ENCODE results near the gene PARVB.
"Not testable (repeated sequence)": the region's sequence is repeated elsewhere in the genome, so short reads cannot be mapped to it uniquely, and the experiment has no call there.

PARVB gene

DNA sequence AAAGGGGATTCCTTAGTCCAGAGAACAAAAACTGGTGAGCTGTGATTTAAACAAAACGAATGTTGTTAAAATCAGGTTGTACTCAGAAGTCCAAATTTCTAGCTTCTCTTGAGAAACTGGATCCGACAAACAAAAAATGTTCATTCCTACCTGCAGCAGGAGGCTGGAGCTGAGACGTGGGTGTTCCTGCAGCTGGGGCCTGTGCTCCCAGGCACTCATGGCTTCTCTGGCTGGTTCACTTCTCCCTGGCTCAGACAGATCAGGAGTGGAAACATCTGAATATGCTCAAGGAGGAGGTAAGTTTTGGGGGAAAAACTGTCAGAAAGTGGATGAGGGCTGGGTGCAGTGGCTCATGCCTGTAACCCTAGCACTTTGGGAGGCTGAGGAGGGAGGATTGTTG lies 24.7 kb upstream of the PARVB start:
- DNase-seq = no peak

DNA sequence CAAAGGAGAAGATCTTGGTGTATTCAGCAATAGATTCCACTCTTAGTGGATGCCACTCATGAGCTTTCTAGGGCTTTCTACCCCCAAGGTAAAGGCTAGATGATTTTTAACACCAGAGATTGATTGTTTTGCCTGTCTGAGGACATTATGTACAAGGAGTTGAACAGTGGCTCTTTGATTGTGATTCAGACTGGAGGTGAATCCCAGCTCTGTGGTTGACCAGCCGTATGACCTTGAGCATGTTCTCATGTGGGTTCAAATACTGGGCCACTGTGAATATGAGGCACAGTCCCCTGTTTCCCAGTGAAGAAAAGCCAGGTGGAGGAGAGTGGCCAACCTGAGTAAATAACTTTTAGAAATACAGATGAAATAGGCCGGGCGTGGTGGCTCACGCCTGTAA lies 24.0 kb upstream of the PARVB start:
- no peak for DNase-seq

DNA sequence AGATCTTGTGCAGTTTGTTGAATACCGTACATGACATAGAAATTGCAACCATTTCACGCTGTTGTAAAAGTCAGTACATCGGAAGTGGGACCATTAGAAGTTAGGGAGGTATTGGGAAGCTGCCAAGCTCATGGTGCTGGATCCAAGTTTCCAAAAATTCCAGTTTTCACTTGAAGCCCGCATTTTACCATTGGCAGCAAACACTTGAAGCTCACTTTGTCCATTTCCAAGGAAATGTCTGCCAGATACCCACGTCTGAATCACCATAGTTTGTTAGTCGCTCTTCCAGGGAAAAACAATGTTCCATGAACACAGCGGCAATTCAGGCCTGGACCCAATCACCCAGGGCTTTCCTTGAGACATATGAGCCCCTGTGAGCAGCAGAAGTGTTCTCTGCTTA lies 22.6 kb upstream of the PARVB start:
- no peak for DNase-seq

DNA sequence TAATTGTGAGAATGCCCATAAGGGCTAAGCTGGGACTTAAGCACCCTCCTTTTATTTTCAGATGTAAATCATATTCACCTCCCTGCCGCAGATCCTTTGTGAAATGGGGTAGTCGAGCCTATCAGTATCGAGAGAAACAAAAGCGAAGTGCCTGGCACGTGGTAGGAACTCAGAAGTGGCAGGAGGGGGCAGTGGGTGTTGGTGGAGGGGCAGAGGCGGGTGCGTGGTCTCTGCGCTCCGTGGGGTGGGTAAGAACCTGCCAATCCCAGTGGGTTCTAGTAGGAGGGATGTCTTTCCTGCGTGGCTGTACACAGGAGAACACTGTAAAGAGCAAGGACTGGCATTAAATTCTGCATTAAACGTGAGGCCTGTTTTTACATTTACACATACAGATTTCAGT lies 21.8 kb upstream of the PARVB start:
- no peak for DNase-seq

DNA sequence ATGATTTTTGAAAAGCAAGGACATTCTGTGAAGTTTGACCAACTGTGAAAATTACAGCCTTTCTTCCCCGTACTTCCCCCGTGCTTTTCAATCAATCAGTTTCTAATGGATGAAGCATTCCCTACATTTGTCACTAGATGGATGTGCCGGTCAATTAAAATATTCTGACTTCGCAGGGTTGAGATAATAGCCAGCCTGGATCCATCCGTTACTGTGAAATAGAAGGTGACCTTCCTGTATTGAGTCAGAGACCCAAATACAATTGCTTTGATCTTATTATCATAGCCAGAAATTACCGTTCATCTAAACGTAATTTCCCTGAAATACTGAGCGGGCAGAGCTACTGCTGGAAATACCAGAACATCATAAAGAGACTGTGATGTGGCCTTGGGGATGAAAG lies 21.1 kb upstream of the PARVB start:
- no peak for DNase-seq

DNA sequence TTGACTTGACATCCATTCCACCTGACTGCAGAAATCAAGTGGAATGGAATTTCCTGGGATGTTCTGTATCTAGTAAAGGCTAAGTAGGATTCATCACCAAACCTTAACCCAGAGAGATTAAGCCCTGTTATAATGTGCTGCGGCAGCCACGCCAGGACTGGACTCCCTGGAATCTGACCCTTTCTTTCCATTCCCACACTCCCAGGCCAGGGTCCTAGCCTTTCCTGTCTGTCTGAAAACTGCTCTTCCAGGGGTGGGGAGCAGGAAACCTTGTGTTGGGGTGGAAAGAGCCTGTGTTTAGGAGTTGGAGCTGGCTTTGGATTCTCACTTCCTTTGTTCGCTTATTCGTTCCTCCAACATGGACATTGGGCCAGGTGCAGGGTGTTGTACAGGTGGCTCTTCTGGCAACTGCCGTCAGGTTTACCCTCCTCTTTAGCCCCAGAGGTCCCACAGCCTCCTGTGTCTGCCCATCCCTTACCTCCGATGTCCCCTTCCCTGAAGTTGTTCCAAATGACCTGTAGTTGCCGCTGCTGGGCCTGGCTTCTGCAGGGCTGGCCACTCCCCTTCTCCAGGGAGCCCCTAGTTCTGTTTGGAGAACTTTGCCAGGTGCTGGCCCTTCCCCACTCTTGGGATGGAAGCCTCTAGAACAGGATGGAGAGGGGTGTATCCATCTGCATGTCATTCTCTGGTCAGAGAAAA lies 20.5 kb upstream of the PARVB start:
- no peak for DNase-seq

DNA sequence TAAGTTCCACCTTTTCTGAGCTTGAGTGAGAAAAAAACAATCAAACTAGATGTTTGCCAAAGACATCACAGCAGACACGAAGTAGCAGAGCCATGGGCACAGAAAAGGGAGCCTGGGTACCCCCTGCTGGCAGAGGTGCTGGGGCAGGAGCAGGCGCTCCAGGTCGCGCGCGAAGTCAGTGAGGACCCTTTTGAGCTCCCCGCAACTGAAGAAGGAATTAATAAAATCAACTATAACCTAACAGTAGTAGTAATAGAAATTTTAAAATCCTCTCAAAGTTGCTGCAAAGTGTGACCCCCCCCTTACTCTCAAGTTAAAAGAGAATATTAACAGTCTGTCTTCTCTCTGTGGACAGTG lies 20.0 kb upstream of the PARVB start:
- no peak for DNase-seq

DNA sequence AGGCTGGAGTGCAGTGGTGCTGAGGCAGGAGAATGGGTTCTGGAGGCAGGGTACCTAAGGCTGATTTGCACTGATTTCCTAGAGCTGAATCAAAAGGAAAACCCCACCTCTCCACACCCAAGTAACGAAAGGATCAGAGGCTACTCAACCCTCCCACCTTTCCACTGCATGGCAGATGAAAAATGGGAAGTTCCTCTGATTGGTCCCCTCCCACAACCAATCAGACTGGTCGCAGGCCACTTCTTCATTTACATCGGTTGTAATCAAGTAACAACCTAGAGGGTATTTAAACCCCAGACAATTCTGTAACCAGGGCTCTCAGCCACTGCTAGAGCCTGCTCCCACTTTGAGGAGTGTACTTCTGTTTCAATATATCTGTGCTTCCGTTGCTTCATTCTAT lies 18.6 kb upstream of the PARVB start:
- DNase-seq = no peak

DNA sequence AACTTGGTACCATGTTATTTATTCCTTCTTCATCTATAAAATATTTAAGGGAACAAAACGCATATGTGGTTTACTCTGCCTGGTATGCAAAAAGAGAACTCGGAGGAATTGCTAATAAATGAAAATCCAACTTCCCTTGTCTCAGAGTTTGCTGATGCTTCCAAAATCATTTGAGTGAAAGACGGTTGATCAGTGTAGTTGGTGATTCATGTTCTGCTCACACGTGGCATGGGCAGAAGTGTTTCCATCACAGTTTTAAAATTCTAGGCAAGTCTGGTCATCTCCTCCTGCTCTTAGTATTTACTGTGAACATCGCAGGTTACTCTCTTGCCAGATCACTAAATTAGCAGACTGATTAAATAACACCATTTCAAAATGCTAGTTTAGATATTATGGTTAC lies 11.9 kb upstream of the PARVB start:
- DNase-seq = no peak

DNA sequence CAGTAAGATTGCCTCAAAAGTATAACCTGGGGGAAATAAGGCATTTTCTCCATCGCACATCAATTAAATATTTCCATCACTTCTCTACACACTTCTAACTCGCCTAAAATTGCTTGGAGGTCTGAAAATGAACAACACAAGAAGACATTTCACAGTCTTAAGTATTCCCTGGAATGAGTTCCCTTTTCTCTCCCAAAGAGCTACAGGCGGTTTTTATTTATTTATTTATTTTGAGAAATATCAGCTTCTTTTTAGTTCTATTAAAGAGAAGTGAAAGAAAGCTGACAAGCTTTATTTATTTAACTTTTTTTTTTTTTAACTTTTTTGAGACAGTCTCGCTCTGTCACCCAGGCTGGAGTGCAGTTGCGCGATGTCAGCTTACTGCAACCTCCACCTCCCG lies 11.5 kb upstream of the PARVB start:
- no peak for DNase-seq

DNA sequence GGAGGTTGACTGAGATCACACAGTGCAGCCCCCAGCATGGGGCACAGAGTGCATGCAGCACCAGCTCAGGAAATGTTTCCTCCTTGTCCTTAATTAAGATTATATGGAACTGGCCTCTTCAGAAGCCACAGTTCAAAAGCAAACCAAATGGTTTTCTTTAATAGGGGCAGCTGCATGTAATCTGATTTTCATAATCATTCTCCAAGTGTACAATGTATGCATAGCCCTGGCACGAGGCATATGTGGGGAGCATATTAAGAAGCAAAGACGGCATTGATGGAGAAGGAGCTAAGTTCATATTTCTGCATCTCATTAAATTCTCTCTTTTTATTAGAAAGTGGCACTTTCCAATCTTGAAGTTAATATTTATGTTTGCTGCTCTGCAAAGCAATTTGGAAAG lies 9.9 kb upstream of the PARVB start:
- peak; percentile 22 for DNase-seq

DNA sequence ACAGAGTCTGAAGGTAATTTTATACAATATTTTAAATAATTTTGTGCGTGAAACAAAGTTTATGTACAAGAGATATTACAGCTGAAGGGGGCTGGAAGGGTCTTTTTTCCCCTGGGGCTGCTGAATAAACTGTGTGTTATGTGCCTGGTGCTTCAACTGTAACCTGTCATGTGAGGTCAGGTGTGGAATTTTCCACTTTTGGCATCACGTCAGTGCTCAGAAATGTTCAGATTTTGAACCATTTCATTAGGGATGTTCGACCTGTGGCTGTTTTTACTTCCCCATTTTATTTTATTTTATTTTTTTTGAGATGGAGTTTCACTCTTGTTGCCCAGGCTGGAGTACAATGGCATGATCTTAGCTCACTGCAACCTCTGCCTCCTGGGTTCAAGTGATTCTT lies 7.5 kb upstream of the PARVB start:
- DNase-seq = not testable (repeated sequence)

DNA sequence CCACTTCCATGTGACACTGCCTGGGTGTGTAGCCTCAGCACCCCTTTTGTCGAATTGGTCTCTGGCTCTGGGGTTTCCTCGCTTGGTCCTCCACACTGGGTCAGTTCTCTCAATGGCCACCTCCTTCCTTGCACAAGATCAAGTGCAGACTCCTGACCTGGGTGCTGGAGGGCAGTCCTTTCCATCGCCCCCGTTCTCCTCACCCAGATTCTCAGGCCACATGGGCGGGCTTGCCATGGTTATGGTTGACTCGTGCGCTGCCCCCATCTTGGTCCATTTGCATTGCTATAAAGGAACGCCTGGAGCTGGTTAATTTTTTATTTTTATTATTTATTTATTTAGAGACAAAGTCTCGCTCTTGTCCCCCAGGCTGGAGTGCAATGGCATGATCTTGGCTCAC lies 5.5 kb upstream of the PARVB start:
- DNase-seq = no peak

DNA sequence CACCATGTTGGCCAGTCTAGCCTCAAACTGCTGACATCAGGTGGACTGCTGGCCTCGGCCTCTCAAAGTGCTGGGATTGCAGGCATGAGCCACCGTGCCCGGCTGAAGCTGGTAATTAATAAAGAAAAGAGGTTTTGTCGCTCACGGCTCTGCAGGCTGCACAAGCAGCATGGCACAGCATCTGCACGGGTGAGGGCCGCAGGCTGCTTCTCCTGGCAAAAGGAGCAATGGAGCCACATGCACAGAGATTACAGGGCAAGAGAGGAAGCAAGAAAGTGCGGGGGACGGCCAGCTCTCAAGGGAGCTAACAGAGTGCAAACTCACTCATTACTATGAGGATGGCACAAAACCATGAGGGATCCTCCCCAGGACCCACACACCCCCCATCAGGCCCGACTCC lies 4.7 kb upstream of the PARVB start:
- no peak for DNase-seq

DNA sequence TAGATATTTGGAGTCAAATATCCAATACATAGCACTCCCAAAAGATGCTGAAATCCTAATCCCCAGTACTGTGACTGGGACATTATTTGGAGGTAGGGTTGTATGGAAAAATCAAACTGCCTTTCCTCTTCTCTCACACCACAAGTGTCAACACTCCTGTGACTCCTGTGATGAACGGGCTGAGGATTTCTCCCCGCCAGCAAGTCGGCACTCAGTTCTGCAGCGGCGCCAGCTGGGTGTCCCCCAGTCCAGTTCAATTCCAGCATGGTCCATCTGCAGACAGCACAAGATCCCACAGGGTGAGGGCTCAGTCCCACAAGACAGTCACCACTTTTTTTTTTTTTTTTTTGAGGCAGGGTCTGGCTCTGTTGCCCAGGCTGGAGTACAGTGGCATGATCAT lies 4.3 kb upstream of the PARVB start:
- DNase-seq = no peak

DNA sequence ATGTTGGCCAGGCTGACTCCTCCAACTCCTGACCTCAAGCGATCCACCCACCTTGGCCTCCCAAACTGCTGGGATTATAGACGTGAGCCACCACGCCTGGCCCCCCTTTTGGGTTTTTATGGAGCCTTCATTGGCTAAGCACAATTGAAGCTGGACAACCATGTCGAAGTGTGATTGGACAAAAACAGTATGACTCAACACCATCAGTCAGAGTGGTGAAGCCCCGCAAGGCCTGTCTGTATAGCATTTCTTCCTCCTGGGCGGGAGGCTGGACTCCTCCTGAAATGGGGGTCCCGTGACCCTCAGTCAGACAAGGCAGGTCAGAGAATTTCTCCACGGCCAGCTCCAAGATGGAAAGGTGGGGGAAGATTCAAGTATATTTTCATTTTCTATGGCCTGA lies 3.1 kb upstream of the PARVB start:
- no peak for DNase-seq

DNA sequence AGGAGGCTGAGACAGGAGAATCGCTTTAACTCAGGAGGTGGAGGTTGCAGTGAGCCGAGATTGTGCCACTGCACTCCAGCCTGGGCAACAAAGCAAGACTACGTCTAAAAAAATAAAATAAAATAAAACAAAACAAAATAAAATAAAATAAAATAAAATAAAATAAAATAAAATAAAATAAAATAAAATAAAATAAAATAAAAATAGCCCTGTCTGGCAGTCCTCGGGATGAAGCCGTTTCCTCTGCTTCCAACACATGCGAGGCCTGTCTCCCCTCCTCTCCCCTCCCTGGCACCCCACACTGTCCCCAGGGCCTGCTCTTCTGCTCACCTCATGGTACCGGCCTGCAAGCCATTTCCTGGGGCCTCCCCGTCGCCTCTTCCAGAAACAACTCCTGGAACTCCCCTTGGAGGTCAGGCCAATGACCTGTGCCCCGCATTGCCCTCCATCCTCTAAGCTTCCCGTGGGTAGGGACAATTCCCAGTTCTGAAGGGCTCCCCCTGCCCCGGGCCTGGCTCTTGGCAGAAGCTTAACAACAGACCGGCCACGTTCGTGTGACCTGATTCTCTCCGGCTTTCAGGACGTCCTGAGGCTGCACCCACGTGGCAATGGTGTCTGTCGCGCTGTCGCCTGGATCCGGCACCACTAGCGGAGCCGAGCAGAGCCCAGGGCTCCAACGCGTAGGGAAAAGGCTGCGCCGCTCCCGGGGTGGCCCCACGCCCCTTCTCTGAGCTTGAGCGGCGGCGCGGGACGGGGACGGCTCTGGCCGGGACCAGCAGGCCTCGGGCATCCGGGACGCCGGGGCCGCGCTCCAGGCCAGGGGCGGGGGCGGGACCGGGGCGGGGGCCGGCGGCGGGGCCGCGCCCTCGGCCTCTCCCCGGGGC lies 456 bp upstream of the PARVB start:
- no peak for DNase-seq

DNA sequence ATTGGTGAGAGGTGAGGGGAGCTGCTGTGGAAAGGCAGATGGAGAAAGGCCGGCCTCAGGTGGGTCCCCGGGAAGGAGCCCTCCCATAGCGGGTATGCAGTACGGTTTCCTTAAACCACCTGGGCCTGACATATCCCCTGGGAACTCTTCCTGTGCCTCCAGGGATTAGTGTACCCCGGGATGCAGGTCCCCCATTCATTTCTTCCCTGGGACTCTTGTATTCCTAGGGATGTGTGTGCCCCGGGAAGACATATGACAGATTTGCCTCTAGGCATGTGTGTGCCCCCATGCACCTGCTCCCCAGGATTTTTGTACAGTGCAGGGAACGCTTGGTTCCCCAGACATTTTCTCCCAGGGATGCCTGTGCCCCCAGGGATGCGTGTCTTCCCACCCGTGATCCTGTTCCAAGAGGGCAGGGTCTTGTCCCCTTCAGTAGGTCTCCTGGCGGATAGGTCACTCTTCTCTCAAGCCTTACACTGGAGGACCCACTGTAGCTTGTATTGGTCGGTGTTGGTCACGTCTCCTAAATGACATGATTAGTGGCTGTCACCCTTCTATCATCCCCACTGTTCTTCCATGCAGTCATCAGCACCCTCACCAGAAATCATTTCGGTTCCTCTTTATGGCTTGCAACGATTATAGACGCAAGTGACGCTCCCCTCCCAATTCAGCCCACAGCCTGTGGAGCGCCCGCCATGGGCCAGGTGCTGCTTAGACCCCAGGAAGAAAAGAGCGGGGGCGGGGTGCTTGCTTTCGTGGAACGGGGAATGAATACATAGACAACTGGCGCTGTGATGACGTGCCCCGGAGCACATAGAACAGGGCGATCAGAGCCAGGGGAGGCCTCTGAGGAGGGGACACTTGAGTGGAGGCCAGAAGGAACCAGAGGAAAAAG lies 1.3 kb downstream of the PARVB start:
- DNase-seq = no peak

DNA sequence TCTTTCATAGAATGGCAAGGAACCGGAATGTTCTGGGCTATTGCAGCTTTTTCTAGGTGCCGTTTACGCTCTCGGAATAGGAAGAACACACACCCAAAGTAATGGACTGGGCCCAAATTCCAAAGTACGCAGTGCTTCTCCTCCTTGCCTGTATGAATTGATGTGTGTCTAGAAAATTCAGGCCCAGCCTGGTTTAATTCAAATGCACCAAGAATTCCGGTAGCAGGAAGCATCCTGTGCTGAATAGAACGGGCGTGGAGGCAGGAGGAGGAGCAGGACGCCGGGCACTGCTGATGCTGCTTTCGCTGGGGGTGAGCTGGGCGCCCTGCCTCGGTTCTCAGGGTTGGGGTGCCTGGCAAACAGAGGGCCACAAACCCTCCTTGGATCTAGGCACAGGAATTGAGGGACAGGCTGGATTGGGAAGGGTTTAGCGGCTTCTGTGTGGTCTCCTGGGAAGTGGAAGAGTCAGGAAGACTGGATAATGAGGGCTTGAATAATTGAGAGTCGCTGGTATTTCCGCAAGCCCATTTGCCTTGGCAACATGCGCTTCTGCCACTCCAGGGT lies 2.0 kb downstream of the PARVB start:
- DNase-seq = no peak

DNA sequence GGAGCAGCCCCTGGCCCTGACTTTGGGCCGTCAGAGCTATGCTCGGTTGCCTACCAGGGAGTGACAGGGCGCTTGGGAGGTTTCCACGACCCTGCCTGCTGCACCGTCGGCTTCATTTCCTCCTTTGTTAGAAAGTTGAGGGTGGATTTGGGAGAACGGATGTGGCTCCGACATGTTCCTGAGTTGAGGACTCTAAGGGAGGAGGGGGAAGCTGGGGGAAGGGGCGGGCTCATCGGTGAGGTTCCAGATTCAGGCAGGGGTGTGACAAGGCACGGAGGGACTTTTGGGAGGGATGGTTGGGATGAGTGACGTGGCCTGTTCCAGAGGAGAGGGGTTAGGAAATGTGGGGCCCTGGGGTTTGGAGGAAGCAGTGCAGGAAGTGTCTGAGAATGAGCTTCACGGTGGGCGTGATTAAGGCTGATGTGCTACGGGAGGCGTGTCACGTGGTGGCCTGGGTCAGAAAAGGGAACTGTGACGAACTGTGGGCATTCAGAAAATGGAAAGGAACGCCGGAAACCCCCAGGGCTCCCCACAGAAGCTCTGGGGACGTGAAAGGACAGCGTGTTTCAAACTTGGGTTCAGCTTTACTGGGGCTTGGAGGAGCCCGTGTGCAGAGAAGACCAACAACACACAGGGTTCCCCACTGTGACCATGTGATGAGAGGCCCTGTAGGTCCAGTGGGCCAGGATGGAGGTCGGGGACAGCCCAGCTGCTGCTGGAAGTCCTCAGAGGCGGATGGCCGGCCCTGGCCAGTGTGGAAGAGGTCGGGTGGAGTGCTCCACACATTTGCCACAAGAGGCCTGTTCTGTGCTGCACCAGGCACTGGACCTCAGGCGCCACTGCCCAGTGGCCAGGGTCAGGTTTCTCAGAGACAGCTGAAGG lies 2.8 kb downstream of the PARVB start:
- DNase-seq = no peak

DNA sequence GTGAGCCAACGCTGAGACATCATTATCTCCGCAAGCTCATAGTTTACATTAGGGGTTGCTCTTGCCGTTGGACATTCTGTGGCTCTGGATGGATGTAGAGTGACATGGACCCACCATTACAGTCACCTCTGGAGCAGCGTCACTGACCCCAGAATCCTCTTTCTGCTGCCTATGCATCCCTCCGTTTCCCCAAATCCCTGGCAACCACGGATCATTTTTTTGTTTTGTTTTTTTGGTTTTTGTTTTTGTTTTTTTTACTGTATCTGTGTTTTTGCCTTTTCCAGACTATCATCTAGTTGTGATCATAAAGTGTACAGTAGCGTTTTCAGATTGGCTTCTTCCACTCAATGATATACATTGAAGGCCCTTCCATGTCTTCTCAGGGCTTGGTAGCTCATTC lies 4.0 kb downstream of the PARVB start:
- no peak for DNase-seq

DNA sequence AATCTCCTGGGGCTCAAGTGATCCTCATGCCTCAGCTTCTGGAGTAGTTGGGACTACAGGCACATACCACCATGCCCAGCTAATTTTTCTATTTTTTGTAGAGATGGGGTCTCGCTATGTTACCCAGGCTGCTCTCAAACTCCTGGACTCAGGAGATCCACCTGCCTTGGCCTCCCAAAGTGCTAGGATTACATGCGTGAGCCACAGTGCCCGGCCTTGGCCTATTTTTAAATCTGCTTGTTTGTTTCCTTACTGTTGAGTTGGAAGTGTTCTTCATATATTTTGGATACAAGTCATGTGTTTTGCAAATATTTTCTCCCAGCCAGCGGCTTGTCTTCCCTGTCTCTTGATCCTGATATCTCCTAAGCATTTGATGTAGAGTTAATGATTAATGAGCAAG lies 5.0 kb downstream of the PARVB start:
- DNase-seq = no peak
